CD4-positive, alpha-beta T cell (primary cell): ENCODE results near the gene EPS8L2. TPM values are rescaled to one million over a fixed set of nuclear protein-coding genes. Genes with fewer than 3 reads are reported as not detected.

Source experiments
- ATAC-seq: fragments of 200-7000 bp; cut with Tn5 transposase; one replicate; pipeline ENCODE4 v1.10.0; 2022; ENCODE audit warnings: mild to moderate bottlenecking; ENCODE audit not compliant: poor library complexity
- CTCF ChIA-PET: fragments of 350-600 bp; sonication (Branson Sonifier 250); formaldehyde crosslinking; loops from one replicate; lab custom pipeline; 2021; ENCODE audit warnings: antibody characterized with exemption, inconsistent platforms; lab: Charles Lee
- POLR2A ChIA-PET: fragments of 350-600 bp; sonication (Branson Sonifier 250); formaldehyde crosslinking; loops from one replicate; lab custom pipeline; 2021; ENCODE audit warnings: antibody characterized with exemption, inconsistent platforms; lab: Charles Lee
- DNase-seq, 14 experiments: peaks; one replicate each; pipeline ENCODE4 v3.0.0-alpha.2; 2013 to 2020; ENCODE audit warnings: mixed read lengths in 2 of 14
- H3K27ac ChIP-seq, 2 donors: one replicate each; pipeline versions ENCODE4 v1.5.1 to v1.7.0; 2013; ENCODE audit warnings: low read length in 2 of 2, low read depth in 1 of 2, mild to moderate bottlenecking in 1 of 2
- H3K27me3 ChIP-seq, 2 experiments: 1 replicate in 1 of 2; 2 replicates in 1 of 2; pipeline versions ENCODE4 v1.6.1 to v1.7.0; 2013; ENCODE audit warnings: low read length in 2 of 2, control low read depth in 1 of 2, mild to moderate bottlenecking in 1 of 2, moderate library complexity in 1 of 2; ENCODE audit not compliant: insufficient read depth in 2 of 2, control insufficient read depth in 1 of 2
- H3K36me3 ChIP-seq: one replicate; pipeline ENCODE4 v1.6.1; 2013; ENCODE audit warnings: low read length, control low read depth; ENCODE audit not compliant: insufficient read depth
- H3K4me1 ChIP-seq: one replicate; pipeline ENCODE4 v1.6.1; 2013; ENCODE audit warnings: low read length, control low read depth; ENCODE audit not compliant: insufficient read depth
- H3K4me3 ChIP-seq: one replicate; pipeline ENCODE4 v1.5.1; 2013; ENCODE audit warnings: mild to moderate bottlenecking, low read length, moderate library complexity
- H3K9me3 ChIP-seq, 2 experiments: 1 replicate in 1 of 2; 2 replicates in 1 of 2; pipeline versions ENCODE4 v1.6.1 to v1.7.0; 2013; ENCODE audit warnings: low read length in 2 of 2, mild to moderate bottlenecking in 2 of 2, control low read depth in 1 of 2, moderate library complexity in 1 of 2; ENCODE audit not compliant: control insufficient read depth in 1 of 2, insufficient read depth in 1 of 2
- H3K27ac Mint-ChIP-seq: one replicate; pipeline ENCODE4 v1.8.0; 2020; ENCODE audit warnings: mixed read lengths
- H3K27me3 Mint-ChIP-seq: one replicate; pipeline ENCODE4 v1.8.0; 2021; ENCODE audit warnings: mixed read lengths
- H3K36me3 Mint-ChIP-seq: one replicate; pipeline ENCODE4 v1.8.0; 2021; ENCODE audit warnings: low read depth, mixed read lengths
- H3K4me1 Mint-ChIP-seq: one replicate; pipeline ENCODE4 v1.8.0; 2021; ENCODE audit warnings: low read depth, mixed read lengths
- H3K4me3 Mint-ChIP-seq: one replicate; pipeline ENCODE4 v1.8.0; 2020; ENCODE audit warnings: mild to moderate bottlenecking, mixed read lengths
- H3K9me3 Mint-ChIP-seq: one replicate; pipeline ENCODE4 v1.8.0; 2020; ENCODE audit warnings: mixed read lengths
- intact Hi-C, 2 experiments: fragments of 100-400 bp; cut with DNase I in 1 of 2; cut with micrococcal nuclease in 1 of 2; formaldehyde crosslinking; loops; one replicate each; pipeline versions ENCODE4 v1.15.1 to v1.9.0; 2023 to 2025; cut with DNase I, micrococcal nuclease
- total RNA-seq, 174 experiments: library from RNA in 2 of 174; stranded (reverse) in 2 of 174; gene quantifications; one replicate each; pipeline ENCODE4 v1.2.3 and lab custom pipeline; 2021 to 2026
- TF ChIP-seq, protein P1 (sequence below): fragments of 200-600 bp; IDR thresholded peaks from one replicate; pipeline ENCODE4 v1.8.0; 2022; ENCODE audit warnings: antibody characterized with exemption, mild to moderate bottlenecking

Gene EPS8L2
- total RNA-seq, 2 experiments from 2014 or later, result 3.5 to 4.0 TPM

DNA sequence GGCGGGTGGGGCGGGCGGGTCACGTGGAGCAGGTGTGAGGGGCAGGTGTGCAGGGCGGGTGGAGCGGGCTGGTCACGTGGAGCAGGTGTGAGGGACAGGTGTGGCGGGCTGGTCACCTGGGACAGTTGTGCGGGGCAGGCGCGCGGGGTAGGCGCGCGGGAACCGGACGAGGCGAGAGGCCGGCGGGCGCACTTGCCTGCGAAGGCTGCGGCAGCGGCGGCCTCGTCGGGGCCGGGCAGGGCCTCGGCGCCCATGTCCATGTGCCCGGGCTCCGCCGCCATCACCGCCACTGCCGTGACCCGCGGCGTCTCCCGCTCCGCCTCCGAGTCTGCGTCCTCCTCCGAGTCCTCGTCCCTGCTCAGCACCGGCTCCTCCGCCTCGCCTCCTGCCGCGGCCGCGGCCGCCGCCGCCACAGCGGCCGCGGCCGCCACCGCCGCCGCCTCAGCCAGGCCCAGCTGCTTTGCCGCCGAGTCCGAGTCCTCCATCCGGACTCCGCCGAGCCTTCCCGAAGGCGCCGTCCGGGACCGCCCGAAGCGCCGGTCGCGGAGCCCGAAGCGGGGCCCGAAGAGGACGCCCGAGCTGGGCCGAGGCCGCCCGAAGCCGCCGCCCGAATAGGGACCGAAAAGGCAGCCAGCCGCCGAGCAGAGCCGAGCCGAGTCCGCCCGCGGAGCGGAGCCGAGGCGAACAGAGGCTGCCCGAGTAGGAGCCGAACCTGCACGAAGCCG, 11.3 kb upstream of the EPS8L2 start, which contains the start of gene DEAF1:
DEAF1 (minus strand) TSS at position 660 of the 725 bp plus-strand sequence; CDS start at position 485, 175 bp downstream.
- Mint-ChIP-seq H3K36me3 (peaks cover 19% of the 10 kb centered on the region), H3K27ac (peak within 1 kb of the TSS; percentile 96), H3K4me3 (peak within 1 kb of the TSS; percentile 94), H3K9me3 (no peaks in the 10 kb centered on the region), H3K27me3 (no peaks in the 10 kb centered on the region), H3K4me1 (peaks cover 56% of the 10 kb centered on the region)
- Histone ChIP-seq H3K36me3 (peaks cover 2% of the 10 kb centered on the region), H3K27me3 (no peaks in the 10 kb centered on the region), H3K4me1 (peaks cover 76% of the 10 kb centered on the region), H3K9me3 (no peaks in the 10 kb centered on the region), H3K4me3 (peak within 1 kb of the TSS; percentile 94), H3K27ac (peak within 1 kb of the TSS; percentile 99 to 100)
- DNase-seq (peak; percentile 98 to 100 (median 99)), ATAC-seq (peak; percentile 79)
- TF ChIP-seq, protein P1, sequence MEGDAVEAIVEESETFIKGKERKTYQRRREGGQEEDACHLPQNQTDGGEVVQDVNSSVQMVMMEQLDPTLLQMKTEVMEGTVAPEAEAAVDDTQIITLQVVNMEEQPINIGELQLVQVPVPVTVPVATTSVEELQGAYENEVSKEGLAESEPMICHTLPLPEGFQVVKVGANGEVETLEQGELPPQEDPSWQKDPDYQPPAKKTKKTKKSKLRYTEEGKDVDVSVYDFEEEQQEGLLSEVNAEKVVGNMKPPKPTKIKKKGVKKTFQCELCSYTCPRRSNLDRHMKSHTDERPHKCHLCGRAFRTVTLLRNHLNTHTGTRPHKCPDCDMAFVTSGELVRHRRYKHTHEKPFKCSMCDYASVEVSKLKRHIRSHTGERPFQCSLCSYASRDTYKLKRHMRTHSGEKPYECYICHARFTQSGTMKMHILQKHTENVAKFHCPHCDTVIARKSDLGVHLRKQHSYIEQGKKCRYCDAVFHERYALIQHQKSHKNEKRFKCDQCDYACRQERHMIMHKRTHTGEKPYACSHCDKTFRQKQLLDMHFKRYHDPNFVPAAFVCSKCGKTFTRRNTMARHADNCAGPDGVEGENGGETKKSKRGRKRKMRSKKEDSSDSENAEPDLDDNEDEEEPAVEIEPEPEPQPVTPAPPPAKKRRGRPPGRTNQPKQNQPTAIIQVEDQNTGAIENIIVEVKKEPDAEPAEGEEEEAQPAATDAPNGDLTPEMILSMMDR, result no peak
- intact Hi-C loops, result loop anchor here (1.0 to 10.0 kb wide), 6 partner anchors 33 to 159 kb away; partner anchors contain the start of genes SLC25A22 (in 2 of the 2), GATD1 (in 1 of the 2), HRAS (in 1 of the 2) and LMNTD2 (in 1 of the 2)
- POLR2A ChIA-PET, result interaction anchor here (0.7 to 3.9 kb wide), 20 partner anchors 10 to 487 kb away, joined by 3 to 41 read pairs (median 9); partner anchors contain the start of genes BET1L, IRF7, LMNTD2 and PHRF1
- CTCF ChIA-PET, result interaction anchor here (2.6 kb wide), 1 partner anchor 28 kb away, joined by 16 read pairs; no protein-coding TSS in a partner anchor

DNA sequence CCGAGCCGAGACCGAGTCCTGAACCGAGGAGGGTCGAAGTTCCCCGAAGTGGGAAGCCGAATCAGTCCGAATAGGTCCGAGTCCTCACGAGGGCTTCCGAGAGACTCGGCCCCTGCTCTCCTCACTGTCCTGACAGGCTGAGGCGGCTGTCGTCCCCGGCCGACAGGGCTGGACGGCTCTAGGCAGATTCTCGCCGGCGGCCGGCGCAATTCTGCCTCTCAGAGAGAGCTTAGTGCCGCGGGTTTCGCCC, 10.8 kb upstream of the EPS8L2 start:
- peak overlapping the region; percentile 99 to 100 for H3K27ac ChIP-seq
- H3K4me1 ChIP-seq, result peaks cover 73% of the 10 kb centered on the region
- intact Hi-C loops, result loop anchor here (1.0 to 10.0 kb wide), 4 partner anchors 82 to 160 kb away; partner anchors contain the start of genes SLC25A22 (in 2 of the 2), GATD1 (in 1 of the 2), HRAS (in 1 of the 2) and LMNTD2 (in 1 of the 2)
- Mint-ChIP-seq H3K9me3 (no peaks in the 10 kb centered on the region), H3K27ac (peak overlapping the region; percentile 95), H3K4me1 (peaks cover 56% of the 10 kb centered on the region), H3K27me3 (no peaks in the 10 kb centered on the region), H3K4me3 (peak overlapping the region; percentile 94), H3K36me3 (peaks cover 18% of the 10 kb centered on the region)
- H3K4me3 ChIP-seq, result peak overlapping the region; percentile 94
- no peaks in the 10 kb centered on the region for H3K27me3 ChIP-seq
- TF ChIP-seq, protein P1, result no peak
- POLR2A ChIA-PET, result interaction anchor here (0.7 to 3.9 kb wide), 26 partner anchors 10 to 488 kb away, joined by 3 to 41 read pairs (median 6); partner anchors contain the start of genes BET1L, IRF7, LMNTD2 and PHRF1
- CTCF ChIA-PET, result interaction anchor here (1.2 to 2.6 kb wide), 2 partner anchors 28 to 177 kb away, joined by 6 to 16 read pairs; no protein-coding TSS in a partner anchor
- DNase-seq (no peak), ATAC-seq (no peak)
- no peaks in the 10 kb centered on the region for H3K9me3 ChIP-seq
- H3K36me3 ChIP-seq, result no peaks in the 10 kb centered on the region

DNA sequence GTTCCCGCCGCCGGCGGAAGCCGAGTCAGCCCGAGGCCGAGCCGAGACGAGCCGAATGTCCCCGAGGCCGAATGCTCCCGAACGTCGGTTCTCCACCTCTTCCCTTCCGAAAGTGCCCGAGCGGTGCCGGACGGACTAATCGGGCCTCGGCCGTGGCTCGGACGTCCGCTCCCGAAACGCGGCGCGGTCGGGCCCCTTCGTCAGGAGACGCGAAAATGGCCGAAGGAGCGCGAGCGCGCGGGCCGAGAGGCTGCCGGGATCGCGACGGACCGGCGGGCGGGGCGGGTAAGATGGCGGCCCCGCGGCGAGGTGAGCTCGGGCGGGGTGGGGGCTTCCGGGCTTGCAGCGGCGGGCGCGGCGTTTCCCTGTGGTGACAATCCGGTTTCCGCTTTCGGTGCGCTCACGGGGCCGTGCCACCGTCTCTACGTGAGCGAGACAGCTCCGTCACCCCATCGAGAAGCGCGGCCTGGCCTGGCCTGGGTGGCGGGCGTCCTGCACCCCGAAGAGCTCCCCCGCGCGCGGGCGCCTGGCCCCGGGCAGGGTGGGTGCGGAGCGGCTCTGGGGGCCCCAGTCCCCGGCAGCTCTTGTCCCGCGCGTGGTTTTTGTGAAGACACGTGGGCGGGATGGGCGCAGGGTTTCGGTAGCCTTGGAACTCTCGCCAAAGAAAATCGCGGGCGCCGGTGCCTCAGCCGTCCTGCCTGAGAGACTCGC, 10.3 kb upstream of the EPS8L2 start, which contains the start of gene TMEM80:
TMEM80 (plus strand) TSS at position 279 of the 711 bp plus-strand sequence; CDS start at position 291, 12 bp downstream.
- H3K4me1 Mint-ChIP-seq, result peaks cover 51% of the 10 kb centered on the region
- H3K9me3 Mint-ChIP-seq, result no peaks in the 10 kb centered on the region
- TF ChIP-seq, protein P1, result no peak
- Histone ChIP-seq H3K9me3 (no peaks in the 10 kb centered on the region), H3K4me3 (peak within 1 kb of the TSS; percentile 94), H3K4me1 (peaks cover 70% of the 10 kb centered on the region), H3K27ac (peak within 1 kb of the TSS; percentile 99 to 100), H3K36me3 (peaks cover 1% of the 10 kb centered on the region), H3K27me3 (no peaks in the 10 kb centered on the region)
- DNase-seq (peak; percentile 94 to 99 (median 97)), ATAC-seq (peak; percentile 59)
- ChIA-PET CTCF (interaction anchor here (1.0 to 2.6 kb wide), 4 partner anchors 27 to 177 kb away, joined by 3 to 16 read pairs (median 6); no protein-coding TSS in a partner anchor), POLR2A (interaction anchor here (0.7 to 3.9 kb wide), 27 partner anchors 9 to 488 kb away, joined by 3 to 41 read pairs (median 5); partner anchors contain the start of genes BET1L, IRF7, LMNTD2 and PHRF1)
- intact Hi-C loops, result loop anchor here (1.0 to 10.0 kb wide), 5 partner anchors 32 to 160 kb away; partner anchors contain the start of genes SLC25A22 (in 2 of the 2), GATD1 (in 1 of the 2), HRAS (in 1 of the 2) and LMNTD2 (in 1 of the 2)
- peaks cover 15% of the 10 kb centered on the region for H3K36me3 Mint-ChIP-seq
- no peaks in the 10 kb centered on the region for H3K27me3 Mint-ChIP-seq
- peak within 1 kb of the TSS; percentile 94 for H3K4me3 Mint-ChIP-seq
- peak within 1 kb of the TSS; percentile 95 for H3K27ac Mint-ChIP-seq
